Esophagus squamous epithelium (tissue), 5 donors: ENCODE measurements around the gene AKR1C1. TPM values are rescaled to one million over a fixed set of nuclear protein-coding genes. Genes with fewer than 3 reads are reported as not detected.
A peak's percentile ranks its signal among the peaks of the same experiment; 100 is the strongest.
"Not testable (repeated sequence)": the region's sequence is repeated elsewhere in the genome, so short reads cannot be mapped to it uniquely, and the experiment has no call there.

Experiments
- DNase-seq: peaks from one replicate; lab custom pipeline; 2025; lab: John Stamatoyannopoulos, UW
- H3K27ac ChIP-seq, 4 donors: fragments of 200-600 bp; sonication (generic); one replicate each; pipeline ENCODE4 v1.5.1; 2016 to 2019; ENCODE audit warnings: mild to moderate bottlenecking in 1 of 4
- H3K27me3 ChIP-seq, 4 donors: fragments of 200-600 bp; sonication (generic); 1 replicate in 3 of 4; 2 replicates in 1 of 4; pipeline versions ENCODE4 v1.5.1 to v1.6.0; 2017 to 2021; ENCODE audit warnings: antibody characterized with exemption in 1 of 4
- H3K36me3 ChIP-seq, 3 donors: fragments of 200-600 bp; sonication (generic); one replicate each; pipeline ENCODE4 v1.5.1; 2016 to 2019
- H3K4me1 ChIP-seq, 3 donors: fragments of 200-600 bp; sonication (generic); one replicate each; pipeline ENCODE4 v1.5.1; 2017 to 2019
- H3K4me3 ChIP-seq, 4 donors: fragments of 200-600 bp; sonication (generic); 1 replicate in 3 of 4; 2 replicates in 1 of 4; pipeline ENCODE4 v1.5.1; 2016 to 2019; ENCODE audit warnings: mild to moderate bottlenecking in 2 of 4, moderate library complexity in 1 of 4
- H3K9me3 ChIP-seq, 3 donors: fragments of 200-600 bp; sonication (generic); one replicate each; pipeline ENCODE4 v1.5.1; 2016 to 2019
- POLR2A ChIP-seq, 4 donors: fragments of 450-650 bp; IDR thresholded peaks; one replicate each; pipeline ENCODE4 v1.6.1; 2017; ENCODE audit warnings: antibody characterized with exemption in 4 of 4, mild to moderate bottlenecking in 4 of 4, moderate library complexity in 3 of 4
- WGBS, 2 donors: methylation state at CpG; one replicate each; pipeline ENCODE4 v1.1.5; 2018; 5-methylcytosine and 5-hydroxymethylcytosine counted together
- intact Hi-C: fragments of 100-400 bp; cut with DNase I; formaldehyde crosslinking; loops from one replicate; pipeline ENCODE4 v1.15.0; 2022
- total RNA-seq, 4 donors: library from RNA; depleted of rRNA; stranded (reverse); fragments of >200 nt; gene quantifications; one replicate each; pipeline ENCODE4 v1.1.0, GENCODE V29; 2016
- TF ChIP-seq, protein P1 (sequence below), 6 experiments: fragments of 450-650 bp in 4 of 6; fragments of 200-600 bp in 2 of 6; sonication (generic) in 2 of 6; IDR thresholded peaks; one replicate each; pipeline ENCODE4 v1.5.1; 2016 to 2019; ENCODE audit warnings: antibody characterized with exemption in 6 of 6, mild to moderate bottlenecking in 4 of 6, moderate library complexity in 4 of 6
- donor health status: DM: yes; HTN: yes; CAD: no.

The AKR1C1 gene
- total RNA-seq, 4 donors from 2014 or later = 166 to 232 (median 195) TPM

- TF ChIP-seq, protein P1, sequence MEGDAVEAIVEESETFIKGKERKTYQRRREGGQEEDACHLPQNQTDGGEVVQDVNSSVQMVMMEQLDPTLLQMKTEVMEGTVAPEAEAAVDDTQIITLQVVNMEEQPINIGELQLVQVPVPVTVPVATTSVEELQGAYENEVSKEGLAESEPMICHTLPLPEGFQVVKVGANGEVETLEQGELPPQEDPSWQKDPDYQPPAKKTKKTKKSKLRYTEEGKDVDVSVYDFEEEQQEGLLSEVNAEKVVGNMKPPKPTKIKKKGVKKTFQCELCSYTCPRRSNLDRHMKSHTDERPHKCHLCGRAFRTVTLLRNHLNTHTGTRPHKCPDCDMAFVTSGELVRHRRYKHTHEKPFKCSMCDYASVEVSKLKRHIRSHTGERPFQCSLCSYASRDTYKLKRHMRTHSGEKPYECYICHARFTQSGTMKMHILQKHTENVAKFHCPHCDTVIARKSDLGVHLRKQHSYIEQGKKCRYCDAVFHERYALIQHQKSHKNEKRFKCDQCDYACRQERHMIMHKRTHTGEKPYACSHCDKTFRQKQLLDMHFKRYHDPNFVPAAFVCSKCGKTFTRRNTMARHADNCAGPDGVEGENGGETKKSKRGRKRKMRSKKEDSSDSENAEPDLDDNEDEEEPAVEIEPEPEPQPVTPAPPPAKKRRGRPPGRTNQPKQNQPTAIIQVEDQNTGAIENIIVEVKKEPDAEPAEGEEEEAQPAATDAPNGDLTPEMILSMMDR (IDR thresholded peaks at IDR 0.05) = peak in 3 of 6 experiments; percentile 16 to 30 (median 20)
- Histone ChIP-seq H3K4me1 (peaks cover 6 to 43% (median 28%) of the 10 kb centered on the region in 3 donors), H3K27ac (peak overlapping the region in 3 of 4 donors; percentile 42 to 72 (median 63))
- intact Hi-C loops, H3K27me3 ChIP-seq, H3K9me3 ChIP-seq, H3K36me3 ChIP-seq, DNase-seq, H3K4me3 ChIP-seq: not testable (repeated sequence)
- 35 to 47% methylated on average over 2 to 3 of the region's 3 CpGs for WGBS, 2 donors
These were observed 55.6 kb downstream of the AKR1C1 start for GRCh38 chr10:5018671-5019277.

DNA sequence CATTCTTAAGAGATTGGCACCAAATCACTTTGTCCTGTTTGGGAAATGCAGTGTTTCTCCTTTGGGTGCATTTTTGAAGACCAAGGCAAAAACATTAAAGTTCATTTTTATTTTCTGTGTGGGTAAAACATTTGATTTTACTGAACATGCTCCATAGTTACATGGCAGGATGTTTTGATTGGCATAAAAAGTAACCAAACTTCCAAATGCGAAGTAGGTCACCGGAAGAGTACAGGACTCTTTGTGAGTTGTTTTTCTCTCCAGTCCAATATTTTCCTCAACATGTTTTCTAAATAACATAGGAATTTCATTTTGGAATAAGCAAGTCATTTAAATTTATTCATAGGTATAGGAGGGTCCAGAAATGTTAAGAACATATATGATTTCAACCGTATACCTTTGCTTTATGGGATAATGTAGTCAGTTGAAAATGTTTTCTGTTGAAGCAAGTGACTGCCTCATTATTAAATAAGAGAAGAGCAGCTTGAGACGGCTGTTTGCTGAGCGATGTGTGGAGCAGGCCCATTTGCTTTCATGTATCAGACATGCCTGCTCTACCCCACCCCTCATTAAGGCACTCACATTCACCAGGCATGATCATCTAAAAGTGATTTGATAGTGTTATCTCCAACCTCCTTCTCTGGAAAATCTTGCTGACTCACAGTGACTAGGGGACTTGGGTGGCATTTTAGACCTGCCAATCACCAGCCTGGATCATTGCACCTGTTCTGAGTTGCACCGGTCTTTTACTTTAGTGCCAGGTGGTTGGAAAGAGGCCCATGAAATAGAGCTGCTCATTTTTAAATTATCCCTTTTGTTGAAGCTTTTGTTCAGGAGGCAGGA lies 56.8 kb downstream of the AKR1C1 start:
- DNase-seq, H3K27me3 ChIP-seq, H3K9me3 ChIP-seq, intact Hi-C loops, H3K36me3 ChIP-seq, H3K4me3 ChIP-seq: not testable (repeated sequence)
- Histone ChIP-seq H3K4me1 (peaks cover 6 to 34% (median 27%) of the 10 kb centered on the region in 3 donors), H3K27ac (peak overlapping the region in 3 of 4 donors; percentile 45 to 72 (median 69))
- 64 to 71% methylated on average over 6 of the region's 6 CpGs for WGBS, 2 donors

DNA sequence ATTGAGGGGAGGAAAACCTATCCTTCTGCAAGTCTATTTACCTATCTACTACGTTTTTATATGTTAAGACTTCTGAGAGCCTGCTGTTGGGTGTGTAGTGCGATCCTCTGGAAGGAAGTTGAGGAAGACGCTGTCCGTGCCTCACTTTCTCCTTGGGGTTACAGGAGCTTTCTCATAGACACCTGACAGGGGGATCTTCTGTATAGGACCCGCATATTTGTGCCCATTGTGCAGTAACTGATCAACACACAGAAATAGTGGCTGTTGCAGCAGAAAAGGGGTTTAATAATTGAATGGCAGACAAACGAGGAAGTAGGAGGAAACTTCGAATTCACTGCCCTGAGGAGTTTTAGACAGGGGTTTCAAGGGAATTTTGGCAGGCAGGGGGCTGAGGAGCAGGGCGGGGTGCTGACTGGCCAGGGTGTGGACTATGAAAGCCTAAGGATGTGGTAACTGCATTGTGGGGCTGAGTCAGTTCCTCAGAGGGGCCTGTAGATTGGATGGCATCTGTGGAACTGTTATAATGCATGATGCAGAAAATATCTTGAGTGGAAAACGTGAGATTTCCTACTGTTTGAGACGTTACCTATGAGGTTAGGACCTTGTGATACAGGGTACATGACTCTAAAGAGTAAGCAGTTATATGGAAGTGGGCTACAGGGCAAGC lies 58.5 kb downstream of the AKR1C1 start:
- Histone ChIP-seq H3K27ac (peak overlapping the region in 1 of 4 donors; percentile 41), H3K4me1 (peaks cover 6 to 44% (median 27%) of the 10 kb centered on the region in 3 donors)
- intact Hi-C loops, H3K4me3 ChIP-seq, H3K36me3 ChIP-seq, H3K9me3 ChIP-seq, DNase-seq, H3K27me3 ChIP-seq: not testable (repeated sequence)
- WGBS, 2 donors = 27 to 44% methylated on average over 5 to 10 of the region's 10 CpGs

DNA sequence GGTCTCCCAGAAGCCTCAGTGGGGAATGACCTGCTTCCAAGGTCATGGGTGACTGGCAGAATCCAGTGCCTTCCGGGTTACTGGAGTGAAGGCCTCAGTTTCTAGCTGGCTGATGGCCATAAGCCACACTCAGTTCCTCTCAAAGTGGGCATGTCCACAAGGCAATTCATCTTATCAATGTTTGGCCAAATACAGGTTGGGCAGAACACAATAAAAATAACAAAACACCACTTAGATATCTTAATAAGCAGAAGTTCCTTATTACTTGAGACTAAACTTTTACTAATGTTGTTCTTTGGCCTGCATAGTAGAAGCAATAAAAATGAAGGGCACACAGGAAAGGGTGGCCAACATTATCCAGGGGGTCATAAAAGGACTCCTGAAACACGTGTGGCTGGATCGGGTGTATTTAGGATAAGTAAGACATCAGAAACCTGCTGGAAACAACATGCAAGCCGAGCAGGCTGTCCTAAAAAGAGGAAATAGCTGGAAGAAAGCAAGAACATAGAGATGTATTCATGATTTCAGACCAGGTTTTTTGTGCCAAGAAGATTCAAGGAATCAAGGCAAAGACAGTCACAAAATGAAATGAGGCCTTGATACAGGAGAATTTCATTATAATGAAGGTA lies 60.1 kb downstream of the AKR1C1 start:
- H3K4me3 ChIP-seq = no peak overlapping the region
- 46 to 65% methylated on average over 3 to 4 of the region's 4 CpGs for WGBS, 2 donors
- DNase-seq = no peak
- TF ChIP-seq, protein P1 (IDR thresholded peaks at IDR 0.05) = no peak
- no peak for TF ChIP-seq POLR2A (IDR thresholded peaks at IDR 0.05)
- H3K27ac ChIP-seq = no peak overlapping the region
- intact Hi-C loops = no loop called here
- no peaks in the 10 kb centered on the region for H3K36me3 ChIP-seq
- no peaks in the 10 kb centered on the region for H3K27me3 ChIP-seq
- H3K9me3 ChIP-seq = no peaks in the 10 kb centered on the region
- H3K4me1 ChIP-seq = peaks cover 6 to 37% (median 24%) of the 10 kb centered on the region in 3 donors

DNA sequence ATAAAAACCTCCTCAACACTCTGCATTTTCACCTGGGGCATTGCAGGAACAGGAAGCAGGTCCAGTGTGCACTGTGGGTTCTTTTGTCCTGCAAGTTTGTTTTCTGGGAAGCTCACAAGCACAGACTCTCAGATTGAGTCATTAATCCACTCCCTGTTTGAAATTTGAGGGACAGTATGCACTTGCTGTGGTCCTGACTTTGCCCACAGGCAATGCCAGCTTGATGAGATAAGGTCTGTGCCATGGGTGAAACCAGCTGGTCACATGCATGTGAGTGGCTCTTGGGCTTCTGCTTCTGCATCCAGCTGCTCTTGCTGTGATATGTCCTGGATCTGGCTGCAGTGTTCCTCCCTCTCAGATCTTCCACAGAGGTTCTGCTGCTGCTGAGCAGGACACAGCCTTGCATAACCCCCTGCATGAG lies 62.3 kb downstream of the AKR1C1 start:
- H3K4me3 ChIP-seq, intact Hi-C loops, H3K9me3 ChIP-seq, H3K36me3 ChIP-seq, DNase-seq, H3K27me3 ChIP-seq: not testable (repeated sequence)
- Histone ChIP-seq H3K27ac (peak overlapping the region in 1 of 4 donors; percentile 20), H3K4me1 (peaks cover 6 to 16% (median 11%) of the 10 kb centered on the region in 3 donors)

GRCh38 chr10:5030989-5031388 lies 67.8 kb downstream of the AKR1C1 start:
- no peaks in the 10 kb centered on the region for H3K36me3 ChIP-seq
- intact Hi-C loops = no loop called here
- H3K4me1 ChIP-seq = peaks cover 0 to 16% (median 0%) of the 10 kb centered on the region in 3 donors
- DNase-seq = no peak
- no peaks in the 10 kb centered on the region for H3K27me3 ChIP-seq
- no peak overlapping the region for H3K4me3 ChIP-seq
- 91 to 92% methylated on average over 1 of the region's 1 CpG for WGBS, 2 donors
- H3K27ac ChIP-seq = no peak overlapping the region
- TF ChIP-seq, protein P1 (IDR thresholded peaks at IDR 0.05) = no peak
- no peak for TF ChIP-seq POLR2A (IDR thresholded peaks at IDR 0.05)
- peaks cover 0 to 23% (median 10%) of the 10 kb centered on the region in 3 donors for H3K9me3 ChIP-seq

GRCh38 chr10:5031588-5031987 lies 68.4 kb downstream of the AKR1C1 start:
- H3K4me3 ChIP-seq, intact Hi-C loops, H3K27me3 ChIP-seq, H3K27ac ChIP-seq, H3K36me3 ChIP-seq, DNase-seq: not testable (repeated sequence)
- Histone ChIP-seq H3K9me3 (peaks cover 0 to 23% (median 10%) of the 10 kb centered on the region in 3 donors), H3K4me1 (peaks cover 0 to 15% (median 0%) of the 10 kb centered on the region in 3 donors)
- WGBS, 2 donors = 84 to 100% methylated on average over 1 to 4 of the region's 4 CpGs

DNA sequence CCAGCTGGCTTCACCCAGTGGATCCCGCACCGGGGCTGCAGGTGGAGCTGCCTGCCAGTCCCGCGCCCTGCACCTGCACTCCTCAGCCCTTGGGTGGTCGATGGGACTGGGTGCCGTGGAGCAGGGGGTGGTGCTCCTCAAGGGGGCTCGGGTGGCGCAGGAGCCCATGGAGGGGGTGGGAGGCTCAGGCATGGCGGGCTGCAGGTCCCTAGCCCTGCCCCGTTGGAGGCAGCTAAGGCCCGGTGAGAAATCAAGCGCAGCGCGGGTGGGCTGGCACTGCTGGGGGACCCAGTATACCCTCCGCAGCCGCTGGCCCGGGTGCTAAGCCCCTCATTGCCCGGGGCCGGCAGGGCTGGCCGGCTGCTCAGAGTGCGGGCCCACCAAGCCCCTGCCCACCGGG lies 69.2 kb downstream of the AKR1C1 start:
- H3K36me3 ChIP-seq, intact Hi-C loops, DNase-seq, H3K27me3 ChIP-seq, H3K4me3 ChIP-seq, H3K27ac ChIP-seq: not testable (repeated sequence)
- H3K9me3 ChIP-seq = peaks cover 0 to 23% (median 10%) of the 10 kb centered on the region in 3 donors
- 80% methylated on average over 1 of the region's 22 CpGs; no CpG with 5 or more reads in 1 of the 2 donors for WGBS, 2 donors
- H3K4me1 ChIP-seq = peaks cover 0 to 15% (median 0%) of the 10 kb centered on the region in 3 donors
